Measurements from ENCODE around the gene CP. TPM values are rescaled to one million over a fixed set of nuclear protein-coding genes. Genes with fewer than 3 reads are reported as not detected.

The CP gene
- total RNA-seq, 1 experiment from 2014 or later: 0.52 TPM

GRCh38 chr3:149214702-149215101 is 6.9 kb downstream of the CP start:
- no TSS peak for BruUV-seq (replicated peaks)
- ChIA-PET POLR2A (no interaction called here), RAD21 (ENCODE audit: low non-redundant PET in 1 of 2, low total read pairs in 2 of 2, uncharacterized antibody in 2 of 2, unreplicated experiment in 2 of 2) (no interaction called here)

More at GRCh38 chr3:149214702-149215101, 6.9 kb downstream of the CP start:
- CTCF ChIA-PET: no interaction called here
- Histone ChIP-seq H3K9ac (ENCODE audit: low read length) (no peak overlapping the region), H3K4me1 (ENCODE audit: control insufficient read depth in 1 of 2, insufficient read depth in 2 of 2, low read length in 2 of 2) (no peaks in the 10 kb centered on the region), H3K9me3 (ENCODE audit: control insufficient read depth in 1 of 2, insufficient read depth in 1 of 2, low read depth in 1 of 2, low read length in 2 of 2) (no peaks in the 10 kb centered on the region), H3K36me3 (ENCODE audit: control insufficient read depth in 1 of 2, insufficient read depth in 2 of 2, low read length in 2 of 2) (no peaks in the 10 kb centered on the region), H3K9me2 (ENCODE audit: insufficient read depth) (no peaks in the 10 kb centered on the region), H3K4me2 (ENCODE audit: low read length) (no peak overlapping the region), H3K4me3 (replicated peaks in 1 of 2; ENCODE audit: low read depth in 1 of 2, low read length in 2 of 2) (no peak overlapping the region), H3K27ac (ENCODE audit: low read depth, low read length) (no peak overlapping the region), H2AFZ (ENCODE audit: low read depth, low read length, poor library complexity, severe bottlenecking) (no peak overlapping the region), H3K79me2 (ENCODE audit: insufficient read depth, low read length) (no peaks in the 10 kb centered on the region), H4K20me1 (ENCODE audit: insufficient read depth) (no peaks in the 10 kb centered on the region), H3K27me3 (ENCODE audit: insufficient read depth, low read length) (no peaks in the 10 kb centered on the region)
- no peak for DNase-seq (ENCODE audit: low read depth, low spot score)
- intact Hi-C loops (cut with micrococcal nuclease): no loop called here
- no peak for TF ChIP-seq SRF (IDR thresholded peaks at IDR 0.05; ENCODE audit: low read depth)
- no peak for TF ChIP-seq ZBTB33 (IDR thresholded peaks at IDR 0.05; ENCODE audit: extremely low read depth, insufficient replicate concordance, low read length)
- TF ChIP-seq FOSL1 (IDR thresholded peaks at IDR 0.05; ENCODE audit: low read depth): no peak
- no peak for TF ChIP-seq SP1 (IDR thresholded peaks at IDR 0.05; ENCODE audit: low read depth)
- no peak for TF ChIP-seq TCF7L2 (IDR thresholded peaks at IDR 0.05; ENCODE audit: borderline replicate concordance, extremely low read depth, insufficient read depth, insufficient read length)
- no peak for TF ChIP-seq POLR2AphosphoS5 (IDR thresholded peaks at IDR 0.05; ENCODE audit: low read depth, low read length)
- no peak for TF ChIP-seq ZNF274 (IDR thresholded peaks at IDR 0.05; ENCODE audit: low read depth, low read length)
- TF ChIP-seq EZH2 (IDR thresholded peaks at IDR 0.05): no peak
- TF ChIP-seq ATF3 (IDR thresholded peaks at IDR 0.05): no peak
- TF ChIP-seq EGR1 (IDR thresholded peaks at IDR 0.05; ENCODE audit: low read depth): no peak
- TF ChIP-seq CBX3 (IDR thresholded peaks at IDR 0.05; ENCODE audit: low read depth): no peak
- TF ChIP-seq CTCF (IDR thresholded peaks at IDR 0.05 in 2 of 3, conservative IDR thresholded peaks at IDR 0.05 in 1 of 3; ENCODE audit: borderline replicate concordance in 1 of 3, insufficient read depth in 1 of 3, low read depth in 2 of 3, low read length in 2 of 3): no peak
- TF ChIP-seq ZFX (IDR thresholded peaks at IDR 0.05): no peak
- no peak for TF ChIP-seq CEBPB (IDR thresholded peaks at IDR 0.05; ENCODE audit: low read depth)
- TF ChIP-seq RAD21 (IDR thresholded peaks at IDR 0.05; ENCODE audit: low read depth): no peak
- TF ChIP-seq EZH2phosphoT487 (IDR thresholded peaks at IDR 0.05; ENCODE audit: borderline replicate concordance): no peak
- no peak for ATAC-seq
